Measurements from ENCODE around the gene RASSF8.

Gene RASSF8

GRCh38 chr12:25984759-25985158, 26.3 kb downstream of the RASSF8 start:
- no peak for DNase-seq (ENCODE audit: low read depth)
- no peak overlapping the region for H3K4me3 ChIP-seq (ENCODE audit: control insufficient read depth, low read depth, low read length)
- TF ChIP-seq, protein P1, sequence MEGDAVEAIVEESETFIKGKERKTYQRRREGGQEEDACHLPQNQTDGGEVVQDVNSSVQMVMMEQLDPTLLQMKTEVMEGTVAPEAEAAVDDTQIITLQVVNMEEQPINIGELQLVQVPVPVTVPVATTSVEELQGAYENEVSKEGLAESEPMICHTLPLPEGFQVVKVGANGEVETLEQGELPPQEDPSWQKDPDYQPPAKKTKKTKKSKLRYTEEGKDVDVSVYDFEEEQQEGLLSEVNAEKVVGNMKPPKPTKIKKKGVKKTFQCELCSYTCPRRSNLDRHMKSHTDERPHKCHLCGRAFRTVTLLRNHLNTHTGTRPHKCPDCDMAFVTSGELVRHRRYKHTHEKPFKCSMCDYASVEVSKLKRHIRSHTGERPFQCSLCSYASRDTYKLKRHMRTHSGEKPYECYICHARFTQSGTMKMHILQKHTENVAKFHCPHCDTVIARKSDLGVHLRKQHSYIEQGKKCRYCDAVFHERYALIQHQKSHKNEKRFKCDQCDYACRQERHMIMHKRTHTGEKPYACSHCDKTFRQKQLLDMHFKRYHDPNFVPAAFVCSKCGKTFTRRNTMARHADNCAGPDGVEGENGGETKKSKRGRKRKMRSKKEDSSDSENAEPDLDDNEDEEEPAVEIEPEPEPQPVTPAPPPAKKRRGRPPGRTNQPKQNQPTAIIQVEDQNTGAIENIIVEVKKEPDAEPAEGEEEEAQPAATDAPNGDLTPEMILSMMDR (conservative IDR thresholded peaks at IDR 0.05; ENCODE audit: control insufficient read depth, insufficient read depth, low read depth, low read length): no peak

- DNase-seq (ENCODE audit: low read depth): no peak
- TF ChIP-seq, protein P1 (conservative IDR thresholded peaks at IDR 0.05; ENCODE audit: control insufficient read depth, insufficient read depth, low read depth, low read length): no peak
- no peak overlapping the region for H3K4me3 ChIP-seq (ENCODE audit: control insufficient read depth, low read depth, low read length)
These were observed 27.1 kb downstream of the RASSF8 start for GRCh38 chr12:25985316-25986175.

DNA sequence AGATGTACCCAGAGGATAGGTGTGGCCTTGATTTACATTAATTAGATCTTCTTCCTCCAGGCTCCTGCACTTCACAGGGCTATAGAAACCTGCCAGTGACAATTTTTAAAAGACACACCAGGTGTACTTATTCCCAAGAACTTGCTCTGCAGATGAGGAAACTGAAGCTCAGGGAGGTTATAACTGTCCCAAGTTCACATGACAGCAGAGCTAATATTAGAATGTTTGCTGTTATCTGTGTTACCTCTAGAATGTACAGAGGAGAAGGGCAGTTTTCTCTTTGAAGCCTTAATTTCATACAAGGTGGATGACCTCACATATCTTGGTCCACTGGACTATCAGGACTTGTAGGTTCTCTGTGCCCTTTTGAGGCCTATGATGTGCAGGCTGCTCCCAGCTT, 27.7 kb downstream of the RASSF8 start:
- DNase-seq (ENCODE audit: low read depth): no peak
- TF ChIP-seq, protein P1 (conservative IDR thresholded peaks at IDR 0.05; ENCODE audit: control insufficient read depth, insufficient read depth, low read depth, low read length): no peak
- H3K4me3 ChIP-seq (ENCODE audit: control insufficient read depth, low read depth, low read length): no peak overlapping the region

DNA sequence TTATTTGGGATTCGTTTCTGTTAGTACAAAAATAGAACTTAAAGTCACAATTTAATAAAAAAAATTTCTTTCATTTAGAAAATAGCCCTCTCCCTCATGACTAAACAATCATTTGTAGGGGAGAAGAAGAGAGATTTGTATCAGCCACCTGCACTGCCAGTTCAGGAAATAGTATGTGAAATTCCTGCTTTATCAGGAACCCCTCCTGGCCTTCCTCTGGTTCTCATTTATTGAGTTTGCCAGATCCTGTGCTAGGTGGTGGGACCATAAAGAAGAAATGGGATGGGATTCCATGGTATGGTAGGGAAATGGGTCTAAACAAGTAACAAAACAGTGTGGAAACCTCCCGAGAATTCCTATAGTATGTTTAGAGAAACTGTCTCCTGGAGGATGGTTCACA, 30.0 kb downstream of the RASSF8 start:
- H3K4me3 ChIP-seq (ENCODE audit: control insufficient read depth, low read depth, low read length): no peak overlapping the region
- TF ChIP-seq, protein P1 (conservative IDR thresholded peaks at IDR 0.05; ENCODE audit: control insufficient read depth, insufficient read depth, low read depth, low read length): no peak
- no peak for DNase-seq (ENCODE audit: low read depth)

- no peak for DNase-seq (ENCODE audit: low read depth)
- TF ChIP-seq, protein P1 (conservative IDR thresholded peaks at IDR 0.05; ENCODE audit: control insufficient read depth, insufficient read depth, low read depth, low read length): no peak
- no peak overlapping the region for H3K4me3 ChIP-seq (ENCODE audit: control insufficient read depth, low read depth, low read length)
These were observed 32.0 kb downstream of the RASSF8 start for GRCh38 chr12:25990495-25990894.

GRCh38 chr12:25992026-25992782, 33.7 kb downstream of the RASSF8 start:
- DNase-seq (ENCODE audit: low read depth): no peak
- TF ChIP-seq, protein P1 (conservative IDR thresholded peaks at IDR 0.05; ENCODE audit: control insufficient read depth, insufficient read depth, low read depth, low read length): no peak
- H3K4me3 ChIP-seq (ENCODE audit: control insufficient read depth, low read depth, low read length): no peak overlapping the region

Measured in fibroblast of mammary gland (primary cell).